ENCODE data around the gene PCDHGA4. TPM values are rescaled to one million over a fixed set of nuclear protein-coding genes. Genes with fewer than 3 reads are reported as not detected.

The PCDHGA4 gene
- 0.08 to 0.20 TPM (median 0.10 TPM) in 5 replicates for total RNA-seq (2022; extraction: Qiagen RNA extraction; ENCODE audit: low read depth)

GRCh38 chr5:141354900-141355469, at the start of gene PCDHGA4:
PCDHGA4 (plus strand) TSS chr5:141355021; CDS start chr5:141355108, 87 bp downstream.

GRCh38 chr5:141320225-141321169, 34.3 kb upstream of the PCDHGA4 start, which contains the start of gene TAF7:
TAF7 (minus strand) TSS chr5:141320784; CDS start chr5:141320044, 740 bp downstream.

GRCh38 chr5:141330299-141331080, 24.3 kb upstream of the PCDHGA4 start, which contains the start of gene PCDHGA1:
PCDHGA1 (plus strand) TSS chr5:141330514.

GRCh38 chr5:141338538-141339306, 16.1 kb upstream of the PCDHGA4 start, which contains the start of gene PCDHGA2:
PCDHGA2 (plus strand) TSS chr5:141338760.

GRCh38 chr5:141343242-141343952, 11.4 kb upstream of the PCDHGA4 start, which contains the start of gene PCDHGA3:
PCDHGA3 (plus strand) TSS chr5:141343829; CDS start chr5:141344034, 205 bp downstream.

GRCh38 chr5:141349917-141350619, 4.8 kb upstream of the PCDHGA4 start, which contains the start of gene PCDHGB1:
PCDHGB1 (plus strand) TSS chr5:141350099; CDS start chr5:141350261, 162 bp downstream.

GRCh38 chr5:141359790-141360426, 5.1 kb downstream of the PCDHGA4 start, which contains the start of gene PCDHGB2:
PCDHGB2 (plus strand) TSS chr5:141359994; CDS start chr5:141360136, 142 bp downstream.

GRCh38 chr5:141363952-141364660, 9.3 kb downstream of the PCDHGA4 start, which contains the start of gene PCDHGA5:
PCDHGA5 (plus strand) TSS chr5:141364162; CDS start chr5:141364331, 169 bp downstream.

GRCh38 chr5:141369994-141370848, 15.4 kb downstream of the PCDHGA4 start, which contains the start of gene PCDHGB3:
PCDHGB3 (plus strand) TSS chr5:141370242; CDS start chr5:141370395, 153 bp downstream.

GRCh38 chr5:141373673-141374317, 19.0 kb downstream of the PCDHGA4 start, which contains the start of gene PCDHGA6:
PCDHGA6 (plus strand) TSS chr5:141373891; CDS start chr5:141374084, 193 bp downstream.

GRCh38 chr5:141382469-141383294, 27.9 kb downstream of the PCDHGA4 start, which contains the start of gene PCDHGA7:
PCDHGA7 (plus strand) TSS chr5:141382742; CDS start chr5:141382900, 158 bp downstream.

GRCh38 chr5:141387557-141388311, 32.9 kb downstream of the PCDHGA4 start, which contains the start of gene PCDHGB4:
PCDHGB4 (plus strand) TSS chr5:141387698; CDS start chr5:141387885, 187 bp downstream.

GRCh38 chr5:141392429-141393198, 37.8 kb downstream of the PCDHGA4 start, which contains the start of gene PCDHGA8:
PCDHGA8 (plus strand) TSS chr5:141392633; CDS start chr5:141392814, 181 bp downstream.

All from A549 treated with CpdA at 1 μM for 4 hours (cell line).